Activated CD4-positive, alpha-beta T cell treated with anti-CD3 and anti-CD28 coated beads, Interleukin-2, amount 10 ng/mL, durations not matched to agents 24 days and 14 days (primary cell): ENCODE results near the gene UST. TPM values are rescaled to one million over a fixed set of nuclear protein-coding genes. Genes with fewer than 3 reads are reported as not detected.

Source experiments
- DNase-seq: peaks from one replicate; pipeline ENCODE4 v3.0.0; 2022
- H3K27ac Mint-ChIP-seq: one replicate; pipeline ENCODE4 v1.8.0; 2022; ENCODE audit warnings: mild to moderate bottlenecking, mixed read lengths
- H3K27me3 Mint-ChIP-seq: one replicate; pipeline ENCODE4 v1.8.0; 2022; ENCODE audit warnings: mixed read lengths
- H3K36me3 Mint-ChIP-seq: one replicate; pipeline ENCODE4 v1.8.0; 2022; ENCODE audit warnings: low read depth, mild to moderate bottlenecking, mixed read lengths
- H3K4me1 Mint-ChIP-seq: one replicate; pipeline ENCODE4 v1.8.0; 2021; ENCODE audit warnings: mixed read lengths
- H3K4me3 Mint-ChIP-seq: one replicate; pipeline ENCODE4 v1.8.0; 2022; ENCODE audit warnings: mild to moderate bottlenecking, moderate library complexity, mixed read lengths
- H3K9me3 Mint-ChIP-seq: one replicate; pipeline ENCODE4 v1.8.0; 2021; ENCODE audit warnings: mixed read lengths
- intact Hi-C: fragments of 100-400 bp; cut with micrococcal nuclease; formaldehyde crosslinking; loops from one replicate; pipeline ENCODE4 v1.15.1; 2023
- total RNA-seq: library from RNA; stranded (reverse); gene quantifications from 2 replicates; pipeline ENCODE4 v1.2.3, GENCODE V29; 2022

Gene UST
- total RNA-seq, 1 donor from 2014 or later = 0.70 TPM

DNA sequence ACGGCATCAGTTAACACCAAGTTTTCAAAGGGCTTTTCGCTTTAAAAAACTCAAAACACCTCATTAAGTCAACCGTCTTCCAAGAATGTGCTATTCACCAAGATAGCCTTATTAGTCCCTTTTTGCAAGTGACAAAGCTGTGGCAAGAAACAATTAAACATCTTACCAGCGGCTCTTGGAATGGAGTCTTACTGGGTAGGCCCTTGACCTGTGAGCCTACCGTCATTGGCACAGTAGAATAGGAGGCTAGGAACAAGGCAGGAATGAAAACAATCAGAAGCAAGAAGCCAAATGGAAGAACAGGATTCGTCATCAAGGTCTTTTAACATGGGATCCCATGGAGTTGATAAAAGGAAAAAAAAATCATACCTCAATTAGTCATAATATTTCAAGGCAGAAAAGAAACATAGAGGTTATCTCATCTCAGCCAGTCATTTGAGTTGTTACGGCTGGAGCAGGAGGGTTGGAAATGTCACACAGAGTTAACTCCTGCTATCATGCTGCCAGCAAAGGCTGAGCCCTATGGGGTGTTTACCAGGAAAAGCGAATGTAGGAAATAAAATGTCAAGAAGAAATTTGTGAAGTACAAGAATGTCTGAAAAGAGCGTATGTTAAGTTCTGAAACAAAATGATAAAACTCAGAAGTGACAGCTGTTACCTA is 236.4 kb downstream of the UST start:
- Mint-ChIP-seq H3K4me1 (no peaks in the 10 kb centered on the region), H3K9me3 (no peaks in the 10 kb centered on the region), H3K36me3 (no peaks in the 10 kb centered on the region), H3K4me3 (no peak overlapping the region), H3K27ac (no peak overlapping the region), H3K27me3 (peaks cover 33% of the 10 kb centered on the region)
- no peak for DNase-seq
- intact Hi-C loops = no loop called here

DNA sequence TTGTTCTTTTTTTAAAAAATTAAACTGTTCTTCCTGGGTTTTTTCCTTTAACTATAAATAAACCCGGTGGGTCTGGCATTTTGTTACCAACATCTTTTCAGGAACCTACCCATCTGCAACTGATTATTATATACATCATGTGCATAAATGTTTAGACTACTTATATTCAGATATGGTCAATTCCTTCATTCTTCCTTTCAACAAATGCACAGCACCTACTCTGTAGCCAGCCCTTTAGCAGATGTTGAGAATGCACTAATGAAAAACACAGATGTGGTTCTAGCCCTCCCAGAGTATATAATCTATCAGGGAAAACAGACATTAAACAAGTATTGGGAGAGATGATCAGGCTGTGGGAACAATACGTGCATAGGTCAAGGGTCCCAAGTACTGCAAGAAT is 237.1 kb downstream of the UST start:
- H3K4me3 Mint-ChIP-seq = no peak overlapping the region
- H3K36me3 Mint-ChIP-seq = no peaks in the 10 kb centered on the region
- H3K4me1 Mint-ChIP-seq = no peaks in the 10 kb centered on the region

DNA sequence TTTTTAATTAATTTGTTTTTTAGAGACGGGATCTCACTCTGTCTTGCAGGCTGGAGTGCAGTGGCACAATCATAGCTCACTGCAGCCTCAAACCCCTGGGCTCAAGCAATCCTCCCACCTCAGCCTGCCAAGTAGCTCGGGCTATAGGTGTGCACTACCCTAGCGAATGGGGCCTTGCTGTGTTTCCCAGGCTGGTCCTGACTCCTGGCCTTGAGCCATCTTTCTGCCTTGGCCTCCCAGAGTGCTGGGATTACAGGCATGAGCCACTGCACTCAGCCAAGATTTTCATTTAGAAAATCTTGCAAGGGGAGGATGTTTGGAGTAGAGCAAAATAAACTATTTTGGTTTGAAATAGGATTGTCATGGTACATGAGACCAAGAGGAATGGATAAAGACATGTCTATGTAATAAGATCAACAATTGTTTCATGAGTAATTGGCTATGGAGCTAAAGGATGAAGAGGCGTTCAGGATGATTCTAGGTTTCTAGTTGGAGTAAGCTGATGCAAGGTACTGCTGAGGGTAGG is 237.8 kb downstream of the UST start:
- Mint-ChIP-seq H3K4me1 (no peaks in the 10 kb centered on the region), H3K27ac (no peak overlapping the region), H3K4me3 (no peak overlapping the region), H3K27me3 (peaks cover 33% of the 10 kb centered on the region), H3K36me3 (no peaks in the 10 kb centered on the region), H3K9me3 (no peaks in the 10 kb centered on the region)
- no peak for DNase-seq
- intact Hi-C loops = no loop called here

More for the DNA sequence above, 237.1 kb downstream of the UST start:
- intact Hi-C loops = no loop called here
- Mint-ChIP-seq H3K9me3 (no peaks in the 10 kb centered on the region), H3K27ac (no peak overlapping the region), H3K27me3 (peaks cover 33% of the 10 kb centered on the region)
- DNase-seq = no peak

DNA sequence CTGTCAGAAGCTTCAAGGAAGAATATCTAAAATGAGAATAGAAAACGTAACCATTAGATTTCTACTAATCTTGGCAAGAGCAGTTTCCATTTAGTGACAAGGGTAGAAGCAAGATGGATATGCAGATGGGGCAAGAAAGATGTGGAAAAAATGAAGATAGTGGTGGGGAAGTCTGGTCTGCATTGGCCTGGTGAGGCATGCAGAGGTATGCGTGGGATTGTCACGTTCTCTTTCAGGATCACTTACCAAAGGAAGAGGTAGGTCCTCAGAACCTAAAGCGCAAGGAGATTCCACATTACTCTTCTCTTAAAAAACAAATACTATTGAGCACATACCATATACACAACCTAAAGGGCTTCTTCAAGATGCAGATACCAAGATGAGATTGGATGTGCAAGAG is 238.7 kb downstream of the UST start:
- H3K9me3 Mint-ChIP-seq = no peaks in the 10 kb centered on the region
- no peak for DNase-seq
- no peak overlapping the region for H3K27ac Mint-ChIP-seq
- H3K36me3 Mint-ChIP-seq = no peaks in the 10 kb centered on the region
- no peaks in the 10 kb centered on the region for H3K4me1 Mint-ChIP-seq
- peaks cover 32% of the 10 kb centered on the region for H3K27me3 Mint-ChIP-seq
- intact Hi-C loops = no loop called here
- H3K4me3 Mint-ChIP-seq = no peak overlapping the region

DNA sequence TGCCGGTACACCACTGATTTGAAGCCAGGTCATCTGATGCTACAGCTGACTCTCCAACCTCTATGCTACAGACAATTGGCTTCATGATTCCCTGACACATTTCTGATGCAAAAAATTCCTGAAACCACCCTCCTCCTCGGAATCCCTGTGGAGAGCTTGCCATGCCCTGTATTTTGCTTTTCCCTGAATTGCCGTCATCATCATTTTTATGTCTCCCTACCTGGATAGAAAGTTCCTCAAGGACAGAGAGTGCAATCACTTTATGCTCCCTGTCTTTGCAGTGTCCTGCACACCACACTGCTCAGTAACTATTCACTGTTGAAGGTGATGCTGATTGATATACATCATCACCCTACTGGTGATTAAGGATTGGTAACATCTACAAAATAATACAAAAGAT is 239.8 kb downstream of the UST start:
- DNase-seq = no peak
- Mint-ChIP-seq H3K4me1 (no peaks in the 10 kb centered on the region), H3K4me3 (no peak overlapping the region), H3K27ac (no peak overlapping the region), H3K27me3 (peaks cover 32% of the 10 kb centered on the region), H3K36me3 (no peaks in the 10 kb centered on the region), H3K9me3 (no peaks in the 10 kb centered on the region)
- intact Hi-C loops = no loop called here

DNA sequence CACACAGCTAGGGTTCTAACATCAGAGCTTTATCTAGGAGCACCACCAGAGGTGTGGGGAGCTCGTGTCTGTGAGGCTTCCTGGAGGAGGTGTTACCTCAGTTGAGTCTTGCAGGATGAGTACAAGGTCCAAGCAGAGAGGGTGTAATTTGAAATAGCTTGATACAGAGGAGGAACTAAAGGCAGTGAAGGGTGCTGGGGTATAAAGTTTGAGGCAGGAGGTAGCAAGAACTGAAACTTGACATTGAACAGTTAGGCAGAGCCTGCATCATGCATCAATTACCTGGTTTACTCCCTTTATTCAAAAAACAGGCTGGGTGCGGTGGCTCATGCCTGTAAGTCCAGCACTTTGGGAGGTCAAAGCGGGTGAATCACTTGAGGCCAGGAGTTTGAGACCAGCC is 241.2 kb downstream of the UST start:
- intact Hi-C loops = no loop called here
- no peaks in the 10 kb centered on the region for H3K36me3 Mint-ChIP-seq
- no peak overlapping the region for H3K27ac Mint-ChIP-seq
- H3K9me3 Mint-ChIP-seq = no peaks in the 10 kb centered on the region
- H3K4me1 Mint-ChIP-seq = no peaks in the 10 kb centered on the region
- no peak for DNase-seq
- H3K27me3 Mint-ChIP-seq = peaks cover 32% of the 10 kb centered on the region
- no peak overlapping the region for H3K4me3 Mint-ChIP-seq

DNA sequence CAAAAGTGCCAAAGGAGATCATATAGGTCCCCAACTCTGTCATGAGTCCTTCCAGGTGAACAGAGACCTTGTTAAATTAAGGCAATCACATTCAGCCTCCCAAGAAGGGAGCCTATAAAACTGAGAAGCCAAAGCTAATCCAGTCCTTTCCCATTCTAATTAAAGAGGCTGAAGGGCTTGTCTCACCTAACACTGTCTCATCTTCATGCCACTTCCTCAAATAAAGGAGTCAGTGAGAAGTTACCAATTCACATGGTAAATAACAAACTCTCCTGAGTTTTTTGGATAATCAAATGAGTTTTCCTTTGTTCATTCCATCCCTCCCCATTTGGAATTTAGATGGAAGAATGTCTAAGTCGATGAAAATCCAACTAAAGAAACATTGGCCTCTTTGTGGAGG is 242.8 kb downstream of the UST start:
- intact Hi-C loops = no loop called here
- Mint-ChIP-seq H3K36me3 (no peaks in the 10 kb centered on the region), H3K9me3 (no peaks in the 10 kb centered on the region), H3K4me3 (no peak overlapping the region), H3K4me1 (no peaks in the 10 kb centered on the region), H3K27ac (no peak overlapping the region), H3K27me3 (peaks cover 30% of the 10 kb centered on the region)
- no peak for DNase-seq

DNA sequence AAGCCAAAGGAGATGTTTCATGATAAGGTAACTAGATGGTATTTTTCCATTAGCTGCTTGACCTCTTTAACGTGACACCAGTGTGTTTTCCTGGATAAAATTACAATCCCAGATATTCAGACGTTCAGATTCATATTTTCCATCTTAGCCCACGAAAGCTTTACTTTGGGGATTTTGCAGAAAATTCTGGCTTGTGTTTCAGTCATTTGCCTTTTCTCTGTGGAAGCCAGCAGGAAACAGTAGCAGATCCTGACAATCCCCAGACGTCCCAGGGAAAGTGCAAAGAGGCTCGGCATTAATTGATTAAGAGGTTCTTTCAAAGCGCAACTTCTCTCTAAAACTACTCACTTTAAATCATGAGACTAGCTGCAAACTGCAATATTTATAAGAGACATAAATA is 243.6 kb downstream of the UST start:
- no peak for DNase-seq
- no peak overlapping the region for H3K27ac Mint-ChIP-seq
- intact Hi-C loops = no loop called here
- no peak overlapping the region for H3K4me3 Mint-ChIP-seq
- no peaks in the 10 kb centered on the region for H3K36me3 Mint-ChIP-seq
- H3K9me3 Mint-ChIP-seq = no peaks in the 10 kb centered on the region
- peaks cover 22% of the 10 kb centered on the region for H3K27me3 Mint-ChIP-seq
- no peaks in the 10 kb centered on the region for H3K4me1 Mint-ChIP-seq

DNA sequence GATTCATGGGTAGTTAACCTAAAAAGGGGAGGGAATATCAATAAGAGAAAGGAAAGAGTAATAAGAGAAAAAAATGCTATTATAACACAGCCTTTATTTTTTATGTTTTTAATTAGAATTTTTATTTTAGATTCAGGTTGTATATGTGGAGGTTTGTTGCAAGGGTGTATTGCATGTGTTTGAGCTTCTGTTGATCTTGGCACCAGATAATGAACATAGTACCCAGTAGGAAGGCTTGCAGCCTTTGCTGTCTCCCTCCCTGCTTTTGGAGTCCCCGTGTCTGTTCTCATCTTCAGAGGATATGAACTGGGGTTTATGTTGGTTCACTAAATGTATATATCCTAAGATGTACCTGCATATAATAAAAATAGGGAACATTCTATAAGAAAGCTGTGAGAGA is 250.0 kb downstream of the UST start:
- H3K27ac Mint-ChIP-seq = no peak overlapping the region
- no peak for DNase-seq
- H3K4me1 Mint-ChIP-seq = peaks cover 13% of the 10 kb centered on the region
- intact Hi-C loops = no loop called here
- no peak overlapping the region for H3K4me3 Mint-ChIP-seq
- H3K9me3 Mint-ChIP-seq = no peaks in the 10 kb centered on the region
- peaks cover 9% of the 10 kb centered on the region for H3K36me3 Mint-ChIP-seq
- peaks cover 10% of the 10 kb centered on the region for H3K27me3 Mint-ChIP-seq

DNA sequence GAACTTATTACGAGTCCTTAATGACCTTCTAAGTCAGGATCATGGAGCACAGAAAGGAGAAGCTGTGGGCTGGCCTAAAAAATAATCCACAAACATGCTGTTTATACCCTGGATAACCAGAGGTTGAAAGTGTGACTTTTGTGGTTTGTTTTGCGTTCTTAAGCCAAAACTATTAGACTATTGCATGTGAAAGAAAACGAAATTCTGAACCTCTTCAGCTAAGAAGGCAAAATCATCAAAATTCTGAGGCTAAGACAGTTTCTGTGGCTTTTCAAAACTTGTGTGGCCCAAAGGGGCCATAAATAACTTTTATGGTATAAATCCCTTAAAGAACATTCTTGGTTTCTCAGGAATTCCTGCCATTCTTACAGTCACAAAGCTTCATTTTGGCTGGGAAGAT is 251.0 kb downstream of the UST start:
- intact Hi-C loops = no loop called here
- peaks cover 9% of the 10 kb centered on the region for H3K36me3 Mint-ChIP-seq
- H3K4me3 Mint-ChIP-seq = no peak overlapping the region
- no peak overlapping the region for H3K27ac Mint-ChIP-seq
- DNase-seq = no peak
- H3K27me3 Mint-ChIP-seq = peaks cover 10% of the 10 kb centered on the region
- H3K9me3 Mint-ChIP-seq = no peaks in the 10 kb centered on the region
- peaks cover 13% of the 10 kb centered on the region for H3K4me1 Mint-ChIP-seq

DNA sequence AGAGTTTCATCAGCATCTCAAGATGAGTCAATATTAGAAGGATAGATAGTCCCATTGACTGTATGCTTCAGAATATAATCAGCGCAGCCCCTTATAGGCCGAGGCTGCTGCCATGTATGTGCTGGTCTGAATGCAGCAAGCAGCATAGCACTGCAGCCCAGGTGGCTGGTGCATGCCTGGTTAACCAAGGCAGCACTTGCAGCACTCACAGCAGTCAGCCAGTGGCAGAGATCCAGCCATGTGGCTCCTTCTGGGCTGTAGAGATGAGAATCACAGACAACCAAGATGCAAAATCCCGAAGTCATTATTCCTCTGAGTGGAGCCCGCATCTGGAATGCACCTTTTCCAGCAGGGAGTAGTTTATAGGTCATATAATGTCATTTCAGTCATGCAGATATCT is 251.9 kb downstream of the UST start:
- intact Hi-C loops = no loop called here
- Mint-ChIP-seq H3K4me3 (no peak overlapping the region), H3K27me3 (peaks cover 10% of the 10 kb centered on the region)

DNA sequence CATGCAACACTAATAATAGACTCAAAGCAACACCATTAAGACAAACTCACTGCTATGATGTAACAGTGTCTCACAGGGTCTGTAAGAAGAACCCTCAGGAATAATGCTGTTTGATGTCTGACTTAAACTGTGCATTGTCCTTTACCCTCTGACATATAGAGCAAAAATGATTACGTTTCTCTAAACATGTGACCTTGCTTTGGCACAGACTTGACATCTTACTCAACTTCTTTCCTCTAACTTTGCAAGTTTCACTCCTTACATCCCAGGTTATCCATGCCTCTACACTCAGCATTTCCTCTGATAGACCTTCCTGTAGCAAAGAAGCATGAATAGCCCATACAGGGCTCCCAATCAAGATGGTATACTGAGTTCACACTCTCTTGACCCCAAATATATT is 252.7 kb downstream of the UST start:
- DNase-seq = no peak
- H3K27me3 Mint-ChIP-seq = peaks cover 10% of the 10 kb centered on the region
- peaks cover 1% of the 10 kb centered on the region for H3K9me3 Mint-ChIP-seq
- intact Hi-C loops = no loop called here
- peaks cover 9% of the 10 kb centered on the region for H3K36me3 Mint-ChIP-seq
- H3K27ac Mint-ChIP-seq = no peak overlapping the region
- no peak overlapping the region for H3K4me3 Mint-ChIP-seq
- H3K4me1 Mint-ChIP-seq = peaks cover 13% of the 10 kb centered on the region

More for the DNA sequence above, 251.9 kb downstream of the UST start:
- no peak for DNase-seq
- Mint-ChIP-seq H3K9me3 (no peaks in the 10 kb centered on the region), H3K4me1 (peaks cover 13% of the 10 kb centered on the region), H3K27ac (no peak overlapping the region), H3K36me3 (peaks cover 9% of the 10 kb centered on the region)

DNA sequence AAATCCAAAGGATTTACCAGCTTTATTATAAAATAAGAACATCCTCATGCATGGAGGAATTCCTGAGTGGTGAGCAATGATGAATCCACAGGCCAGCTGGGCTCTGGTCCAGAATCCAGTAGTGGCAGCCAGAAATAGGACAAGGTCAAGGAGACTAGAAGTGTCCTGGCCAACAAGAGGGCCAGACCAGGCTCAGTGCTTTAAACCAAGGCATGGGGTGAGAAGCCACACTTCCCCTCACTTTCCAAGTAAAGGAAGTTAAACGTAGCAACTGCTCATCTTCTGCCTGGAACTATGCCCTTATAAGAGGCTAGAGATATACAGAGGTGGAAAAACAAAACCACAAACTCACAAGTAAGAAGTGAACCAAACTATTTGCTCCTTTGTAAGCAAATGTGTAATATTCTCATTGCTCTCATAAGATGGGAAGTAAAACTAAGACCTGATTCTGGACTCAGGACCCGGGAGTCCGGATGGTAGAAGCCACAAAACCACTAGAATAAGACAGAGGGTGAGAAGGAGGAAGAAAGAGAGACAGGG is 253.2 kb downstream of the UST start:
- H3K27ac Mint-ChIP-seq = no peak overlapping the region

DNA sequence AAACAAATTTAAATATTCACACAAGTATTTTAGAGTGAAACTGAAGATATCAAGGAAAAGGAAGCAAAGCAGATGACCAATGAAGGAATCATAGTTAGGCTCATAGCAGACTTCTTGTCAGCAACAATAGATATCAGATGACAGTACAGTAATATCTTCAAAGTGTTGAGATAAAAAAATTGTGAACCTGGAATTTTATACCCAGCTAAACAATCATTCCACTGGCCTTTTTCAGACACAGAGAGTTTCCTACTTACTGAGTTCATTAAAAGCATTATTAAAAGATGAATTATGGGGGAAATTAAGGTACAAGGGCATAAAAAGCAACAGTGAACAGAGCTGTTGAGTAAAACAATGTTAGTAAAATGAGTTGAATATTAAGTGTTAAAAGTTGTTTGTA is 254.6 kb downstream of the UST start:
- peaks cover 13% of the 10 kb centered on the region for H3K4me1 Mint-ChIP-seq
- peaks cover 9% of the 10 kb centered on the region for H3K36me3 Mint-ChIP-seq
- H3K27ac Mint-ChIP-seq = no peak overlapping the region
- no peak overlapping the region for H3K4me3 Mint-ChIP-seq
- peaks cover 3% of the 10 kb centered on the region for H3K9me3 Mint-ChIP-seq
- intact Hi-C loops = no loop called here
- no peak for DNase-seq
- H3K27me3 Mint-ChIP-seq = peaks cover 4% of the 10 kb centered on the region

More for the DNA sequence above, 253.2 kb downstream of the UST start:
- intact Hi-C loops = no loop called here
- Mint-ChIP-seq H3K27me3 (peaks cover 10% of the 10 kb centered on the region), H3K9me3 (peaks cover 3% of the 10 kb centered on the region), H3K4me3 (peak overlapping the region; percentile 11), H3K4me1 (peaks cover 13% of the 10 kb centered on the region), H3K36me3 (peaks cover 9% of the 10 kb centered on the region)
- peak; percentile 61 for DNase-seq

DNA sequence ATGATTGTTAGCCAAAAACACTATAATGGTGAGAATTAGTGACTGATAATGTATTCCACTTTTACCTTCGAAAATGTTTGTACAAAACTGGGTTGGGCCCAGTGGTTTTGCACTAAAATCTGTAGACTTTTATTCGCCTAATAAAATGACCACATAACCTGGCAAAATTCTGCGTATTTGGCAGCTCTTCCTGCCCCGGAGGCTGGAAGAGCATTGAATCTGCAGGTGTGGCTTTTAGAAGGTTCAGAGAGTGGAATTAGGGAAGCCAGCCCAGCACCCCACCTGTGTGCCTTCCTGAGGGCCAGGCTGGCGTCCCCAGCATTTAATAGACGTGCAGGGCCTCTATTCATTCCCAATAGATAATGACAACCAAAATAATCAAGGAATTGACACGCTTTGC is 256.7 kb downstream of the UST start:
- peaks cover 9% of the 10 kb centered on the region for H3K36me3 Mint-ChIP-seq
- no peak overlapping the region for H3K27ac Mint-ChIP-seq
- no peak overlapping the region for H3K4me3 Mint-ChIP-seq
- H3K4me1 Mint-ChIP-seq = peaks cover 10% of the 10 kb centered on the region
- peaks cover 8% of the 10 kb centered on the region for H3K27me3 Mint-ChIP-seq
- DNase-seq = no peak
- intact Hi-C loops = no loop called here
- peaks cover 7% of the 10 kb centered on the region for H3K9me3 Mint-ChIP-seq
